AG04450 (cell line): ENCODE results near the gene RING1. TPM values are rescaled to one million over a fixed set of nuclear protein-coding genes. Genes with fewer than 3 reads are reported as not detected.

Experiments
- CTCF ChIA-PET: fragments of 300-600, 350-600 bp; formaldehyde crosslinking; extraction: SDS; loops from one replicate; lab custom pipeline; 2022; ENCODE audit warnings: antibody characterized with exemption, inconsistent platforms; lab: Charles Lee
- POLR2A ChIA-PET: fragments of 350-600 bp; formaldehyde crosslinking; extraction: SDS; loops from one replicate; lab custom pipeline; 2021; ENCODE audit warnings: antibody characterized with exemption, inconsistent platforms; lab: Yijun Ruan, JAX
- DNase-seq: peaks from one replicate; pipeline ENCODE4 v3.0.0-alpha.2; 2011; ENCODE audit warnings: low read depth, low spot score
- H3K27ac ChIP-seq: one replicate; pipeline ENCODE4 v1.5.1; 2012; ENCODE audit warnings: low read depth, low read length, control low read depth
- H3K27me3 ChIP-seq: one replicate; pipeline ENCODE4 v1.6.0; 2012; ENCODE audit warnings: low read length; ENCODE audit not compliant: control insufficient read depth, insufficient read depth
- H3K4me3 ChIP-seq: 2 replicates; pipeline ENCODE4 v1.5.1; 2011; ENCODE audit warnings: mild to moderate bottlenecking, low read depth, low read length, control low read depth
- H3K9me3 ChIP-seq: 2 replicates; pipeline ENCODE4 v1.5.1; 2012; ENCODE audit warnings: low read length; ENCODE audit not compliant: control insufficient read depth, insufficient read depth
- CTCF ChIP-seq: IDR thresholded peaks from 2 replicates; pipeline ENCODE4 v1.5.1; 2011; ENCODE audit warnings: low read depth, low read length, control low read depth, inconsistent platforms
- polyA plus RNA-seq: library from polyadenylated mRNA; depleted of rRNA; stranded (reverse); fragments of >200 nt; gene quantifications from 2 replicates; pipeline ENCODE4 v1.2.3, GENCODE V29; 2011

Gene RING1
- polyA plus RNA-seq, 1 experiment, result 23.8 TPM

- H3K27me3 ChIP-seq, result peaks cover 33% of the 10 kb centered on the region
- no peak for TF ChIP-seq CTCF
- POLR2A ChIA-PET, result no interaction called here
- no peak overlapping the region for H3K4me3 ChIP-seq
- DNase-seq, result no peak
- no peaks in the 10 kb centered on the region for H3K9me3 ChIP-seq
- CTCF ChIA-PET, result interaction anchor here (1.0 to 8.3 kb wide), 2 partner anchors 12 to 14 kb away, joined by 4 to 48 read pairs; no protein-coding TSS in a partner anchor
- no peak overlapping the region for H3K27ac ChIP-seq
These were observed 26.9 kb downstream of the RING1 start for GRCh38 chr6:33235221-33235634.

GRCh38 chr6:33236328-33236727 lies 28.0 kb downstream of the RING1 start:
- CTCF ChIA-PET, result interaction anchor here (1.0 to 8.3 kb wide), 2 partner anchors 10 to 13 kb away, joined by 4 to 48 read pairs; no protein-coding TSS in a partner anchor
- H3K9me3 ChIP-seq, result no peaks in the 10 kb centered on the region
- TF ChIP-seq CTCF, result no peak
- H3K27ac ChIP-seq, result no peak overlapping the region
- no peak overlapping the region for H3K4me3 ChIP-seq
- DNase-seq, result no peak
- POLR2A ChIA-PET, result no interaction called here
- H3K27me3 ChIP-seq, result peaks cover 36% of the 10 kb centered on the region

GRCh38 chr6:33236852-33237251 lies 28.6 kb downstream of the RING1 start:
- ChIA-PET CTCF (interaction anchor here (8.3 kb wide), 1 partner anchor 12 kb away, joined by 48 read pairs; no protein-coding TSS in a partner anchor), POLR2A (no interaction called here)
- H3K27me3 ChIP-seq, result peaks cover 36% of the 10 kb centered on the region
- TF ChIP-seq CTCF, result no peak
- DNase-seq, result no peak
- H3K4me3 ChIP-seq, result no peak overlapping the region
- H3K9me3 ChIP-seq, result no peaks in the 10 kb centered on the region
- no peak overlapping the region for H3K27ac ChIP-seq

GRCh38 chr6:33237741-33238140 lies 29.4 kb downstream of the RING1 start:
- H3K4me3 ChIP-seq, result no peak overlapping the region
- peaks cover 33% of the 10 kb centered on the region for H3K27me3 ChIP-seq
- POLR2A ChIA-PET, result no interaction called here
- no peak for DNase-seq
- CTCF ChIA-PET, result interaction anchor here (8.3 kb wide), 1 partner anchor 11 kb away, joined by 48 read pairs; no protein-coding TSS in a partner anchor
- no peak for TF ChIP-seq CTCF
- no peaks in the 10 kb centered on the region for H3K9me3 ChIP-seq
- no peak overlapping the region for H3K27ac ChIP-seq

GRCh38 chr6:33241968-33242367 lies 33.7 kb downstream of the RING1 start:
- no peak for TF ChIP-seq CTCF
- H3K4me3 ChIP-seq, result no peak overlapping the region
- CTCF ChIA-PET, result no interaction called here

More at GRCh38 chr6:33241968-33242367, 33.7 kb downstream of the RING1 start:
- no peak for DNase-seq
- H3K27me3 ChIP-seq, result peaks cover 20% of the 10 kb centered on the region
- no peak overlapping the region for H3K27ac ChIP-seq
- POLR2A ChIA-PET, result no interaction called here
- no peaks in the 10 kb centered on the region for H3K9me3 ChIP-seq
